Uterus (tissue), 4 donors: ENCODE measurements around the gene PAQR8. TPM values are rescaled to one million over a fixed set of nuclear protein-coding genes. Genes with fewer than 3 reads are reported as not detected.

Source experiments
- DNase-seq, 2 donors: peaks; one replicate each; pipeline ENCODE4 v3.0.0-alpha.2; 2019 to 2020
- H3K27ac ChIP-seq, 2 donors: fragments of 200-600 bp; sonication (generic); 1 replicate in 1 of 2; 2 replicates in 1 of 2; pipeline ENCODE4 v1.5.1; 2016 to 2018
- H3K27me3 ChIP-seq, 2 donors: fragments of 200-600 bp; sonication (generic); one replicate each; pipeline ENCODE4 v1.5.1; 2018 to 2019; ENCODE audit warnings: control low read depth in 1 of 2
- H3K36me3 ChIP-seq, 2 donors: fragments of 200-600 bp; sonication (generic); one replicate each; pipeline ENCODE4 v1.5.1; 2019; ENCODE audit warnings: control low read depth in 1 of 2
- H3K4me1 ChIP-seq, 2 donors: fragments of 200-600 bp; sonication (generic); one replicate each; pipeline ENCODE4 v1.5.1; 2018 to 2019; ENCODE audit warnings: control low read depth in 1 of 2
- H3K4me3 ChIP-seq, 2 donors: fragments of 200-600 bp; sonication (generic); 1 replicate in 1 of 2; 2 replicates in 1 of 2; pipeline ENCODE4 v1.5.1; 2018 to 2019; ENCODE audit warnings: mild to moderate bottlenecking in 1 of 2
- H3K9me3 ChIP-seq, 2 donors: fragments of 200-600 bp; sonication (generic); one replicate each; pipeline ENCODE4 v1.5.1; 2019; ENCODE audit warnings: control low read depth in 1 of 2
- CTCF ChIP-seq, 4 experiments: fragments of 200-600 bp in 2 of 4; fragments of 450-650 bp in 2 of 4; sonication (generic) in 2 of 4; IDR thresholded peaks; one replicate each; pipeline ENCODE4 v1.5.1; 2016 to 2019; ENCODE audit warnings: antibody characterized with exemption in 4 of 4, mild to moderate bottlenecking in 2 of 4, moderate library complexity in 1 of 4
- POLR2A ChIP-seq, 2 donors: fragments of 450-650 bp; IDR thresholded peaks; one replicate each; pipeline ENCODE4 v1.6.1; 2016; ENCODE audit warnings: antibody characterized with exemption in 2 of 2, mild to moderate bottlenecking in 1 of 2, moderate library complexity in 1 of 2
- intact Hi-C: fragments of 100-400 bp; cut with DNase I; formaldehyde crosslinking; loops from one replicate; pipeline ENCODE4 v1.15.1; 2023; ENCODE audit warnings: low total_unique reads
- total RNA-seq, 4 donors: library from RNA; depleted of rRNA in 3 of 4; stranded (reverse); fragments of >200 nt in 3 of 4; gene quantifications; one replicate each; pipeline versions ENCODE4 v1.1.0 to v1.2.4, GENCODE V29; 2014 to 2023
- donor health status: DM: yes; HTN: yes; CAD: no.

Gene PAQR8
- total RNA-seq, 4 donors from 2014 or later, result 12.3 to 24.7 (median 13.9) TPM

GRCh38 chr6:52330470-52330869, 31.5 kb upstream of the PAQR8 start:
- Histone ChIP-seq H3K4me3 (no peak overlapping the region), H3K36me3 (no peaks in the 10 kb centered on the region), H3K9me3 (no peaks in the 10 kb centered on the region), H3K27ac (no peak overlapping the region), H3K27me3 (no peaks in the 10 kb centered on the region), H3K4me1 (no peaks in the 10 kb centered on the region)
- no peak for DNase-seq
- TF ChIP-seq CTCF (IDR thresholded peaks at IDR 0.05) (no peak), POLR2A (IDR thresholded peaks at IDR 0.05) (no peak)
- intact Hi-C loops, result no loop called here

- Histone ChIP-seq H3K27ac (no peak overlapping the region), H3K27me3 (no peaks in the 10 kb centered on the region), H3K4me1 (no peaks in the 10 kb centered on the region), H3K36me3 (no peaks in the 10 kb centered on the region), H3K9me3 (no peaks in the 10 kb centered on the region), H3K4me3 (no peak overlapping the region)
- intact Hi-C loops, result no loop called here
- DNase-seq, result no peak
- TF ChIP-seq CTCF (IDR thresholded peaks at IDR 0.05) (no peak), POLR2A (IDR thresholded peaks at IDR 0.05) (no peak)
These were observed 30.0 kb upstream of the PAQR8 start for GRCh38 chr6:52331793-52332457.

GRCh38 chr6:52333840-52334200, 28.1 kb upstream of the PAQR8 start:
- TF ChIP-seq POLR2A (IDR thresholded peaks at IDR 0.05) (no peak), CTCF (IDR thresholded peaks at IDR 0.05) (no peak)
- Histone ChIP-seq H3K27ac (peak overlapping the region in 1 of 2 donors; percentile 9), H3K4me1 (no peaks in the 10 kb centered on the region), H3K27me3 (no peaks in the 10 kb centered on the region), H3K36me3 (no peaks in the 10 kb centered on the region), H3K4me3 (no peak overlapping the region), H3K9me3 (no peaks in the 10 kb centered on the region)
- intact Hi-C loops, result no loop called here
- no peak for DNase-seq

- Histone ChIP-seq H3K27ac (no peak overlapping the region), H3K36me3 (no peaks in the 10 kb centered on the region), H3K27me3 (no peaks in the 10 kb centered on the region), H3K4me1 (no peaks in the 10 kb centered on the region), H3K4me3 (no peak overlapping the region), H3K9me3 (no peaks in the 10 kb centered on the region)
- intact Hi-C loops, result no loop called here
- DNase-seq, result peak in 1 of 2 donors; percentile 18
- TF ChIP-seq CTCF (IDR thresholded peaks at IDR 0.05), result no peak
- no peak for TF ChIP-seq POLR2A (IDR thresholded peaks at IDR 0.05)
These were observed 26.4 kb upstream of the PAQR8 start for GRCh38 chr6:52335576-52335975.

GRCh38 chr6:52336919-52337561, 24.9 kb upstream of the PAQR8 start:
- no peaks in the 10 kb centered on the region for H3K9me3 ChIP-seq
- no peaks in the 10 kb centered on the region for H3K4me1 ChIP-seq
- intact Hi-C loops, result no loop called here
- H3K36me3 ChIP-seq, result no peaks in the 10 kb centered on the region
- no peak for TF ChIP-seq POLR2A (IDR thresholded peaks at IDR 0.05)
- no peak for TF ChIP-seq CTCF (IDR thresholded peaks at IDR 0.05)
- no peak for DNase-seq
- no peak overlapping the region for H3K27ac ChIP-seq
- no peaks in the 10 kb centered on the region for H3K27me3 ChIP-seq
- no peak overlapping the region for H3K4me3 ChIP-seq
